SKM-1 (cell line): ENCODE results near the gene RSPRY1.
A peak's percentile ranks its signal among the peaks of the same experiment; 100 is the strongest.

Experiments used
- DNase-seq: peaks from one replicate; lab custom pipeline; 2025; ENCODE audit not compliant: unreplicated experiment; lab: John Stamatoyannopoulos, UW

RSPRY1 gene

DNA sequence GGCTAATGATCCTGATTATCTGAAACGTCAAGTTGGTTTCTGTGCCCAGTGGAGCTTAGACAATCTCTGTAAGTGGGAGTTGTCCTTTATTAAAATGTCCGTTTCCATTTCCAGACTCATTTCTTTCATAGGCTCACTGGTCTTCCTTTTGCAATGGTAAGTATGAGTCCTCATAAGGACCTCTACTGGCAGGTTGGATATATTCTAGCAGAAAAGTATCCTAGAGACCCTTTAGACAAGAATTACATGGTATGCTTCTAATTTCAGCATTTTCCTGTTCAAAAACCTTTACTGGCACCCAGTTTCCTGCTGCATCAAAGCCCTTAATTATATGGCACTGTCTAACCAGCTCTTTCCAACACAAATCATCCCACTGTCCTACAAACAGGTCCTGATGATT lies 30.8 kb downstream of the RSPRY1 start:
- no peak for DNase-seq

DNA sequence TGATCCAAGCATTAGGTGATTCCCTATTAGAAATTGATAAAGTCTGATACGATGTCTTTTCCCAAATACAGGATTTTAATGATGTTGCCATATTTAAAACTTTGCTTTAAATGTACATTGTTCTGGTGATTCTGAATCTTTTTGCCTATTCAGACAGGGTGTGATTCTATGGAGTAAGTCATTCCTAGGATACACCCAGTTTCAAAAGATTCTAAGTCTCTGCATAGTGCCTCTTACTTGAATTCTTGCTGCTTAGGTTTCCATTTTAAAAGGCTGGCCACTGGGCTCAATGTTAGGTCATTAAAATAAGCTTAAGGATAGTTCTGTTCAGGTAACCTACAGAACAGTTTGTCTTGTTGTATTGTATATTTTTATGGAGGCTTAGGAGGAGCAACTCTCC lies 36.9 kb downstream of the RSPRY1 start:
- DNase-seq, result no peak

DNA sequence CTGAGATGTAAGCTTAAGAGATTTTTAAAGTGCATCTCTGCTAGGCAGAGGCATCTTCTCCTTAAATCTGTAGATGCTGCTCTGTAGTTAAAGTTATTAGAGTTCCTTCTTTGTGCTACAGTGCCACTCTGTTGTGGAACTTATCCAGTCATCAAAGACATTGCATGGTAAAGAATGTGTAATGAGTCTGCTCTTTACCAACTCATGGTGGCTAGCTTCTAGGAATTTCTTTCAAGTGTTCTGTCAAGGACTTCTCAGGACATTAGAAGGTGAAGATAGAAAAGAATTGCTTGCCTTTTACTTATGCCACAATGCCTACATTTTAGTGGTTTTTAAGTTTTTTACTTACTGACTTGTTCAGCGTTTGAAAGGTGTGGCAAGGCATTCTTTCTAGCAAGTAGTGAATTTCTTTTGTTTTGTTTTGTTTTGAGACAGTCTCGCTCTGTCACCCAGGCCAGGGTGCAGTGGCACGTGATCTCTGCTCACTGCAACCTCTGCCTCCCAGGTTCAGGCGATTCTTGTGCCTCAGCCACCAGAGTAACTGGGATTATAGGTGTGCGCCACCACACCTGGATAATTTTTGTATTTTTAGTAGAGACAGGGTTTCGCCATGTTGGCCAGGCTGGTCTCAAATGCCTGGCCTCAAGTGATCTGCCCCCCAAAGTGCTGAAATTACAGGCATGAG lies 38.7 kb downstream of the RSPRY1 start:
- no peak for DNase-seq

DNA sequence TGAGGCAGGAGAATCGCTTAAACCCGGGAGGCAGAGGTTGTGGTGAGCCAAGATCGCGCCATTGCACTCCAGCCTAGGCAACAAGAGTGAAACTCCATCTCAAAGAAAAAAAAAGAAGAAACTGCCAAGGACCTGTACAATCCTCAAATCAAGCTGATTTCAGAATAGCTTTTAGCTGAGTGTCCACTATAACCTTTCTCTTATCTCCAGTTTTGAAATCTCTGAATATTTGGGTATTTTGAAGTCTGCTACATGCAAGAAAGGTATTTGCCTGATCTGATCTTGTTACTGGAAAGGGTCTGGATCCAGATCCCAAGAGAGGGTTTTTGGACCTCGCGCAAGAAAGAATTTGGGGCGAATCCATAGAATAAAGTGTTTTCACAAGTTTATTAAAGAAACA lies 39.8 kb downstream of the RSPRY1 start:
- no peak for DNase-seq

DNA sequence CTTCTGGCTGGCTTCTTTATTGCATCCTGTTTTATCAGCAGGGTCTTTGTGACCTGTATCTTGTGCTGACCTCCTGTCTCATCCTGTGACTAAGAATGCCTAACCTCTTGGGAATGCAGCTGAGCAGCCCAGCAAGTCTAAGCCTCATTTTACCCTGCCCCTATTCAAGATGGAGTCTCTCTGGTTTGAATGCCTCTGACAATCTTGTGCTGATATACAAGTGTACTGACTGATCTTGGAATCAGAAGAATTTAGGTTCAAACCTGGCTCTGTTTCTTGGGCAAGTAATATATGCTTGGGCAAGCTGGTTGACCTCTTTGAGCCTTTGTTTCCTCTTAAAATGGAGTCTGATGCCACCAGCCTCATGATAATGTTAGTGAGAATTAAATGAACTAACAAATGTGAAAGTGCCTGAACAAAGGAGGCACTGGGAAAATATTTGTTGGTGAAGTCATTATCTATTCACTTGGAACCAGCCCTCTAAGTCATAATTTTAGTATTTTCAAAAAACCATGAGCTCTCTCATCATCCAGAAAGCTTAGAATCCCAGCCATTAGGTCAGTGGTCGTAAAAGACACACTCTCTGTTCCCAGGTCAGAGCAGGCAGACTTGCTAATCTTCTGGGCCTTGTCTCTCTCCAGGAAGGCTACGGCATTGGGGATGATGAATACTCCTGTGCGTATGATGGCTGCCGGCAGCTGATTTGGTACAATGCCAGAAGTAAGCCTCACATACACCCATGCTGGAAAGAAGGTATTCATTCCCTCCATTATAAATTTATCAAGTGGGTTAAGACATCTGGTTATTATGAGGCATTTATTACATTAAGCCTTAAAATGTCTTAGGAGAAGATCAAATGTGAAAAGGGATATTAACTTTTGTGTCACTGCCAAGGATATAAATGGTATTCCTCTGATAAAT lies 40.8 kb downstream of the RSPRY1 start:
- no peak for DNase-seq

DNA sequence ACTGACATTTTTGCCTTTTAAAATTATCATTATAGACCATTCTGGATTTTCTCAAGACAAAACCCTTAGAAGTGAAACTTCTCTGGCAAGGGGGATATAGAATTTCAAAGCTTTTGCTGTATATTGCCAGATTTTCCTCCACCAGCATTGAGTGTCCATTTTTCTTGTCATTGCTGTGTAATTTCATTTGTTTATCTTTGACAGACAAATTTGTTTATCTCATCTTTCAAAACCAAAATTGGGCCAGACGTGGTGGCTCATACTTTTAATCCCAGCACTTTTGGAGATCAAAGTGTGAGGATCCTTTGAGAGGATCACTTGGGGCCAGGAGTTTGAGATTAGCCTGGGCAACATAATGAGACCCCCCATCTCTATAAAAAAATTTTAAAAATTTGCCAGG lies 43.0 kb downstream of the RSPRY1 start:
- DNase-seq, result no peak

DNA sequence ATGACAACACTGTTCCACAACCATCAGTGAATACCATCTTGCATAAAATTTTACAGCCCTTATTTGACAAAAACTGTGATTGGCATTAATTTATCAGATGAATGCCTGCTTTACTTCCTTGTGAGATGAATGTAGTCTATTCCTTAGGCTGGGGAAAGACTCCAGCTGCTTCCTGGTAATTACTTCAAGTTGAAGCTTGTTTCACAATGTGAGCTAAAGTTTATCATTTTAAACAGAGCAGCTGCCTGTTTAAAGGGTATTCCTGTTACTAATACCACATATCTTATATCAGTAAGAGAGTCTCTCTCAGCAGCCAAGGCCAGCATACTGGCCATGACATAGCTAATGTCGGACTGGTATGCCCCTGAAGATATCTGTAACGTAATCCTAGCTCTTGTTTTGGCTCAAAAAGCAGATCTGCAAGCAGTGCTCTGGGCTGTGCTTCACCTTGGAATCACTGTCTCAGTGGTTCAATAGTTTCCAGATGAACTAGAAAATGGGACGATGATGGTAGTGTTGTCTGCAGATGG lies 45.8 kb downstream of the RSPRY1 start:
- DNase-seq, result no peak

DNA sequence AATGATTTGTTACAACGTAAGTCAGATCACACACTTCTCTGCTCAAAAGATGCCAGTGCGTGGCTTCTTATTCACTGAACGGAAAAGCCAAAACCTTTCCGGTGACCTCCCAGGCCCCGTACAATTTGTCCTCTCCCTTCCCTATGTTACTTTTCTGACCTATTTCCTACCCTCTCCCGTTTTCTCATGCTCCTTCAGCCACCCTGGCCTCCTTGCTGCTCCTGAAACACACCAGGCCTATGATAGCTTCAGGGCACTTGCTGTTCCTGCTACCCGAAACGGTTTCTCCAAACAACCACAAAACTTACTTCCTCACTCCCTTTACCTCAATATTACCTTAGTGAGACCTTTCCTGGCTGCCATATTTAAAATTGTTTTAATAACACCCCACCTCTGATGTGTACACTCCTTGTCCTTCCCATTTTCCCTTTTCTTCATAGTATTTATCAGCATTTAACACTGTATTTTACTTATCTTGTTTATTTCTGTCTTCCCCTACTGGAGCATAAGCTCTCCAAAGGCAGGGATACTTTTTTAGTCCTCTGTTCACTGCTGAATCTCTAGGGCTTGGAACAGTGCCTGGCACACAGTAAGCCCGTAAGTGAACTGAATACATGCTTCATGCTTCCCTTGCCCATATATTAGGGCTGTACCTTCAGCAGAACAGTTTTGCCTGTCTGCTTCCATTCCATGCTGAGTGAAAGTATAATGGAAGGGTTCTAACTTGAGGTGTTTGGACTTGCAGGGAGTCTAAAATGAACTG lies 48.0 kb downstream of the RSPRY1 start:
- DNase-seq, result no peak

DNA sequence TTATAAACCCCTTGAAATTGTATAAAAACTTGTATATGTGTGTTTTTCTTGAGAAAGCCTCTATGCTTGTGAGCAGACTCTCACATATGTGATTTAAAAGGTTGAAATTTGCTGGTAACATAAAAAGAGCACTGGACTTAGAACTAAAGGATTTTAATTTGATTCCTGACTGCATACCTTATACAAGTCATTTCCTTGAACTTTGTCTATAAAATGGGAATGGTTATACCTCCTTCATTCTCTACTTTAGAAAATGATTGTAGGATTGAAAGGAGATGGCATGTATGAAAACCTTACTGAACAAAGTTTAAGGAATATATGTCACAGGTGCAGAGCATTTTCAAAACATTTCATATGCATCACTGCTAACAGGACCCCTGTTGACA lies 48.6 kb downstream of the RSPRY1 start:
- DNase-seq, result no peak

DNA sequence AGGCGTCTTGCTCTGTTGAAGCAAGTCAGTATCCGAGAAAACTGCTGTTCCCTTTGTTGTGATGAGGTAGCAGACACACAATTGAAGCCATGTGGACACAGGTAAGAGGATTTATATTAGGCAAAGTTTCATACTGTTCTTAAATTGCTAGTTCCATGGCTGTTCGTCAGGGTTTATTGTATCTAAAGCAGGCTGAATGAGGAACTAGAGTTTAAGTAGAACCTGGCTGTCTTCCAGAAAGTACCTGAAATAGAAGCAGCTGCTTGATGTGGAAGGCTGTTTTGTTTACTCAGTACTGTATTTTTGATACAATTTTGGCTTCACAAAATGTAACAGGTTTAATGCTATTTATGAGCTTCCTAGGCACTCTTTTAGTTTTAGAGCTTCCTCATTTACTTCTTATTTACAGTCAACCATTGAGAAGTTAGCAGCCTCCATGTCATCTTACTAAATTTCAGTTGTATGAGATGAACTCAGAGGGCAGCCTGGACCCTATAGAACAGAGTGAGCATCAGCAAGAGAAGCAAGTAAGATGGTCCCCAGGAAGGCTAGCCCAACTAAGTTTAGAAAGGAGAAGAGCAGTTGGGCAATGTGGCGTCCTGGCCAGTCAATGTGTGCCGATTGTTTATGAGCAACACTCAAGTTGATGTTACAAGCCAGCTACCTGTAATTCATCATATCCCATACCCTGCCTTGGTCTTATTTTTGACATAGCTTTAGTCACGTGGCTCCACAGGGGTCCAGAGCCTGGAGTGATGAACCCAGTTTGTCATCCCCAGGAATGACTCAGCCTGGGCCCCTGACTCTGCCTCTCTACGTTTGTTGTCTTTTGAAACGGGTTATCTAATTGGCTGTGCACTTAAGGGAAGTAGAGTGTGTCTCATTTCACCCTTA lies 49.2 kb downstream of the RSPRY1 start:
- DNase-seq, result no peak

DNA sequence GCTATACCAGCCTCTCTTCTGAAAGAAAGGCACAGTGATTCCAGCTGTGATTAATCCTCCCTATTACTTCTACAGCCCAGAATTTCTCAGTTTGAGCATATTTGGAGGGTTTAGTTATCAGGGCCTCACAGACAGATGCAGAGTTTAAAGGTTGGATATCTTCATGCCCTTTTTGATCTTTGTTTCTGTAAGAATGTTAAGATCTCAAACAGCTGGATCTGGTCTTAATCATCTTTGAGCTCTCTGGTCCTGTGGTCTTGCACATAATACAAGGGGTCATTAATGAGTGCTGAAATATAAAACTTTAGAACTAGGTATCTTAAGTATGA lies 49.9 kb downstream of the RSPRY1 start:
- no peak for DNase-seq

DNA sequence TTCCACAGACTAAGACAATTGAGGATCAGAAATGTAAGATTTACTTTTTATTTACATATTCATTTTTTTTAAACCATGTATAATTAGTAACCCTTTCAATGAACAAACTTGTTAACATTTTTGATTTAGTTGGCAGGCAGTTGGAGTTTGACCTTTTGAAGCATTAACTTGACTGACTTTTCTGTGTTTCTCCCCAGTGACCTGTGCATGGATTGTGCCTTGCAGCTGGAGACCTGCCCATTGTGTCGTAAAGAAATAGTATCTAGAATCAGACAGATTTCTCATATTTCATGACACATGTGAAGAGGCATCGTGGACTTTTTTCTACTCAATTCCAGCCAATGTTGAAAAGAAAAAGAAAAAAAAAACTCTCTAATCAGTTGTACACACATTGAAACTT lies 52.6 kb downstream of the RSPRY1 start:
- no peak for DNase-seq

DNA sequence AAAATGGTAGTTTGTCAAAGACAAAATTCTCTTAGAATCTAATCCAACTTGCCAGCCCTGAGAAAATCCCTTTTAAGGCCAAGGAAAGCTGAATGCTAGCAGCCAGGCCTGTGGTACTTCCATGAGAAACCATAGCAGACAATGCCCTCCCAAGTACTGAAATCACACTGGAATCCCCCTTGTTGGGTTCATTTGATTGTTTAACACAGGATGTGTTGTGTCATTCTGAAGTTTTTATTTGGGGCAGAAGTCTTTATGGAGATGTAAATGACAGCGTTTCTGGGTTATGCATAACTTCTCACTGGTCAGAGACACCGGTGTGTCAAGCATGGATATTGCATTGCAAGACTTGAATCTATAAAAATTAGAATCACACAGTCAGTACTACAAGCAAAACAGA lies 53.0 kb downstream of the RSPRY1 start:
- no peak for DNase-seq

DNA sequence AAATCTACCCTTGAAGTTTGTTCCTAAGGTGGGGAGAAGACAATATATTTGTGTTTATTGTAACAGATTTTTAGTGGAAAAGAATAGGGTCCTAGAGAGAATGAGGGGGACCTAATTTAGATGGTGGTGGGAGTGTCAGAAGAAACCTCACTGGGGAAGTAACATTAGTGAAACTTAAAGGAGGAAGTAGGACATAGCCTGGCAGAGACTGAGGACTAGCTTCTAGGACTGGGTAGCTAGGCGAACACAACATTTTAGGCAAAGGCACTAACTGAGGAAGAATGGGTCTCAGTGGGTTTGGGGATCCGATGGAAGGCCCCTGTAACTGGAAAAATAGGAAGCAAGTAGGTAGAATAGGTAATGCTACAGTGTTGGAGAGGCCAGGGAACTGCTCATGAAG lies 54.7 kb downstream of the RSPRY1 start:
- DNase-seq, result peak; percentile 69

DNA sequence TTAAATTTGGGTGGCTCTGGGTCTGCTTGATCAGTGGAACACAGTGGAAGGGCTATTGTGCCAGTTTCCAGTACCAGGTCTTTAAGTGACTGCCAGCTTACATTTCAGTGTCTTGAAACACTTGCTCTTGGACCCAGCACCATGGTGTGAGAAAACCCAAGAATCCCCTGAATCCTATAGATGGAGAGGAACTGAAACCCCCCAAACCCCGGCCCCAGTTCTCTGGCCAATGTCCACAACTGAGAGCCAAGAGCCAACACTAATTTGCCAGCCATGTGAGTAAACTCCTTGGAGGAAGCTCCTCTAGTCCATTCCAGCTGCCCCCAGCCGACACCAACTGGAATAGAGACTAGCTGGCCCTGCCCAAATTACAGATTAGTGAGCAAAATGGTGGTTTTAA lies 56.5 kb downstream of the RSPRY1 start:
- DNase-seq, result no peak

DNA sequence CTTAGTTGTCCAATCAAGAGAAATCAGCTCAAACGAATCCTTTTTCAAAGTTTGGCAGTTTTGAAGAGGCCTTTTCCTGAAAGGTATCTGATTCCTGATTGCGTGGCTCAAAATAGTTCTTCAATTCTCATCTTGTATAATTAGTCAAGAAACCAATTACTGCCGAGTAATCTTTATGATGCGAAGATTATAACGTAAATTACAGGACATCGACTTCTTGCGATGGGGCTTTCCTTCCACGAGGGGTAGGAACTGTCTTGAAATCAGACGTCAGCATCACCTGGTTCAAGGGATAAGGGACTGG lies 58.3 kb downstream of the RSPRY1 start:
- DNase-seq, result no peak

DNA sequence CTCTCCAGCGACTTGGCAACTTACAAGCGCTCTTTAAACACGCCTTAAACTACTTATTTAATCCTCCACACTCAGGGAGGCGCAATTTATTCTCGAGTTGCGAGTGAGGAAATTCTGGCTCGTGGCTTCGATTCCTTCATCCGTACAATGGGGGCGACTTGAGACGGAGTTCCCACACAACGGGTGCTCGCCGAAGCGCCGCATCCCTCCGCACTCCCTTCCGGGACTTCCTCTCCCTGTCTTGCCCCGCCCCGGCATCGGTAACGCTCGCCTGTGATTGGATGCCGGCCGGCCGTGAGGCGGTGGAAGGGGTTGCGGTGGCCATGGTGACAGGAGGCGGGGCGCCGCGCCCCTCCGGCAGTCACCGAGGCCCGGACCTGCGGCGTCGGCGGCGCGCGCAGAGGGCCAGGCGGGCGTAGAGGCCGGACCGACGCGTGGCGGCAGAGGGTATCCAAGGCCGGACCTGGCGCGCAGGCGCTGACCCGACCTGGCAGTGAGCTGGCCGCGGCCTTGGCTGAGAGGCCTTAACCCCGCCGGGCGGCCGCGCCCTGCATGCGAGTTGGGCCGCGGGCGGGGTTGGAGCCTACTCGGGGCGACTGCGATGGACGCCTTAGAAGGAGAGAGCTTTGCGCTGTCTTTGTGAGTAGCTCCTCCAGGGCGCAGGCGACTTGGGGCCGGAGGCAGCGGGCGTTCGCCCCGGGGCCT lies 58.8 kb downstream of the RSPRY1 start, which contains the start of gene ARL2BP:
TSS of gene ARL2BP (plus strand) at position 493 of the 705 bp plus-strand sequence. CDS start at position 602, 109 bp downstream.
- DNase-seq, result peak; percentile 95

DNA sequence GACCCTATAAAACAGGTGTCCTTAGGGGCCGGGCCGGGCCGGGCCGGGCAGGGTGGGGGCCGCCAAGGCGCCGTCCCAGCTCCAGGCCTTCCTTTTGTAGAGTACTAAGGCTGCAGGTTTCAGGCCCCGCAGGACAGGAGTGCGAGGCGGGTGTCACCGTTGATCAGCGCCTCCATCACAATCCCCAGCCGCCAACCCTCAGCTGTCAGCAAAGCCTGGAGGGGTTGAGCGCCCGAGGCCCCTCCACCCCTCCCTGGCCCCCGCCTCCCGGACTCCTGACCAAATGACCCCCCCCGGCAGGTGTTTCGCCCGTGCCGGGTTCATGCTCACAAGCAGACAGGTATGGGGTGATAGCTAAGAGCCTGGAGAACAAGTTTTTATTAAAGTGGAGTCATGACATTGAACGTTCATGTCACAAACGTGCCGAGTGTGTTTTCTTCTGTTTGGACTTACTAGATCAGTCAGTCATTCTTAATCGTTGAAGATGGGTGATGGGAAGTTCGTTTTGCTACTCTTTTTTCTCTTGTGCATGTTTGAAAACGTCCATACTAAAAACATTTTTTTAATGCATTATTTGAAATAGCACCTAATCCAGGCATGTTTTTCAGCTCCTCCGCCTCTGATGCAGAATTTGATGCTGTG lies 59.5 kb downstream of the RSPRY1 start:
- no peak for DNase-seq

DNA sequence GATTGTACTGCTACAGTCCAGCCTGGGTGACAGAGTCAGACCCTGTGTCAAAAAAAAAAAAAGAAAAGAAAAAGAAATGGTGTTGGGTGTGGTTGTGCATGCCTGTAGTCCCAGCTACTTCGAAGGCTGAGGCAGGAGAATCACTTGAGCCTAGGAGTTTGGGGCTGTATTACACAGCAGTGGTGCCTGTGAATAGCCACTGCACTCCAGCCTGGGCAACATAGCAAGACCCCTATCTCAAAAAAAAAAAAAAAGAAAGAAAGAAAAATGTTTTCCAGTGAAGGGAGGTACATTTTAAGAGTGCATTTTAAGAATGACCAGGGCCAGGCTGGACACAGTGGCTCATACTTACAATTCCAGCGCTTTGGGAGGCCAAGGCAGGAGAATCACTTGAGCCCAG lies 65.2 kb downstream of the RSPRY1 start:
- no peak for DNase-seq
